Breast epithelium (tissue), 4 donors: ENCODE measurements around the gene ROR1. TPM values are rescaled to one million over a fixed set of nuclear protein-coding genes. Genes with fewer than 3 reads are reported as not detected.
A peak's percentile ranks its signal among the peaks of the same experiment; 100 is the strongest.

Experiments used
- DNase-seq, 2 donors: peaks; one replicate each; pipeline ENCODE4 v3.0.0-alpha.2; 2019; ENCODE audit warnings: low spot score in 2 of 2
- H3K27ac ChIP-seq, 2 donors: fragments of 200-600 bp; sonication (generic) in 1 of 2; one replicate each; pipeline ENCODE4 v1.5.1; 2016 to 2019; ENCODE audit warnings: mild to moderate bottlenecking in 1 of 2
- H3K27me3 ChIP-seq, 2 donors: fragments of 200-600 bp; sonication (generic) in 1 of 2; one replicate each; pipeline versions ENCODE4 v1.5.1 to v1.6.0; 2017 to 2019; ENCODE audit warnings: control low read depth in 1 of 2, mild to moderate bottlenecking in 1 of 2
- H3K36me3 ChIP-seq: fragments of 200-600 bp; one replicate; pipeline ENCODE4 v1.5.1; 2019
- H3K4me1 ChIP-seq, 2 donors: fragments of 200-600 bp; sonication (generic); one replicate each; pipeline ENCODE4 v1.5.1; 2016 to 2019; ENCODE audit warnings: control low read depth in 1 of 2
- H3K4me3 ChIP-seq, 3 donors: fragments of 200-600 bp; sonication (generic); 1 replicate in 2 of 3; 2 replicates in 1 of 3; pipeline ENCODE4 v1.5.1; 2016 to 2019; ENCODE audit warnings: mild to moderate bottlenecking in 3 of 3, moderate library complexity in 2 of 3
- H3K9me3 ChIP-seq, 2 donors: fragments of 200-600 bp; sonication (generic) in 1 of 2; one replicate each; pipeline ENCODE4 v1.5.1; 2016 to 2019; ENCODE audit warnings: control low read depth in 1 of 2
- CTCF ChIP-seq, 3 donors: fragments of 450-650 bp; IDR thresholded peaks; one replicate each; pipeline ENCODE4 v1.5.1; 2016 to 2017; ENCODE audit warnings: antibody characterized with exemption in 3 of 3, mild to moderate bottlenecking in 3 of 3, moderate library complexity in 3 of 3
- POLR2A ChIP-seq: fragments of 450-650 bp; IDR thresholded peaks from one replicate; pipeline ENCODE4 v1.6.1; 2016; ENCODE audit warnings: antibody characterized with exemption, mild to moderate bottlenecking, moderate library complexity
- POLR2AphosphoS5 ChIP-seq, 3 donors: sonication (generic); formaldehyde crosslinking; IDR thresholded peaks; one replicate each; pipeline ENCODE4 v1.6.1; 2017; ENCODE audit warnings: antibody characterized with exemption in 3 of 3
- intact Hi-C: fragments of 100-400 bp; cut with DNase I; formaldehyde crosslinking; loops from one replicate; pipeline ENCODE4 v1.15.1; 2023; ENCODE audit warnings: low total_unique reads
- total RNA-seq, 3 donors: library from RNA; depleted of rRNA; stranded (reverse); fragments of >200 nt; gene quantifications; one replicate each; pipeline ENCODE4 v1.1.0, GENCODE V29; 2016

ROR1 gene
- total RNA-seq, 3 donors from 2014 or later = 5.9 to 11.6 (median 7.7) TPM

- Histone ChIP-seq H3K36me3 (no peaks in the 10 kb centered on the region), H3K4me1 (no peaks in the 10 kb centered on the region), H3K9me3 (no peaks in the 10 kb centered on the region), H3K27me3 (no peaks in the 10 kb centered on the region), H3K27ac (no peak overlapping the region), H3K4me3 (no peak overlapping the region)
- no peak for DNase-seq
- intact Hi-C loops = no loop called here
- TF ChIP-seq POLR2AphosphoS5 (IDR thresholded peaks at IDR 0.05) = no peak
- no peak for TF ChIP-seq CTCF (IDR thresholded peaks at IDR 0.05)
- no peak for TF ChIP-seq POLR2A
Observed at GRCh38 chr1:63968663-63969440, 195.0 kb downstream of the ROR1 start.

DNA sequence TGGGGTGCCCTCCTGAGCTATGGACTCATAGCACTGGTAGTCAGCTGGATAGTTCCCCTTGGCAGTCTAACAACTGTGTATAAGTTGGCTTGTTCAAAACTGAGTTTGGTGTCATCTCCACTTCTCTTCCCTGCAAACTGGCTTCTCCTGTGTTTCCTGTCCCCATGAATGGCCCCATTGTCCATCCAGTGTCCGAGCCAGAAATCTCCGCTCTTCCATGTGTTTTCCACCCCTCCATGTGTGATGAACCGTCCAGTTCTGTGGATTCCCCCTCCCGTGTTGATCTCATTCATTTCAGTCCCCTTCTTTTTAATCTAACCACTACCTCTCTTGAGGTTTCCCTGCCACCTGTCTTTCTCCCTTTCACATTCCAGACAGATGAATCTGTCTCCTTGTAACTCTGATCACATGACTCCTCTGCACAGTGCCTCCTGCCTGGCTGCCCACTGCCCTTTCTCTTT lies 195.7 kb downstream of the ROR1 start:
- Histone ChIP-seq H3K4me1 (no peaks in the 10 kb centered on the region), H3K9me3 (no peaks in the 10 kb centered on the region), H3K36me3 (no peaks in the 10 kb centered on the region), H3K4me3 (no peak overlapping the region), H3K27ac (no peak overlapping the region), H3K27me3 (no peaks in the 10 kb centered on the region)
- intact Hi-C loops = no loop called here
- DNase-seq = peak in 1 of 2 donors; percentile 40
- TF ChIP-seq POLR2AphosphoS5 (IDR thresholded peaks at IDR 0.05) (no peak), POLR2A (no peak), CTCF (IDR thresholded peaks at IDR 0.05) (no peak)

DNA sequence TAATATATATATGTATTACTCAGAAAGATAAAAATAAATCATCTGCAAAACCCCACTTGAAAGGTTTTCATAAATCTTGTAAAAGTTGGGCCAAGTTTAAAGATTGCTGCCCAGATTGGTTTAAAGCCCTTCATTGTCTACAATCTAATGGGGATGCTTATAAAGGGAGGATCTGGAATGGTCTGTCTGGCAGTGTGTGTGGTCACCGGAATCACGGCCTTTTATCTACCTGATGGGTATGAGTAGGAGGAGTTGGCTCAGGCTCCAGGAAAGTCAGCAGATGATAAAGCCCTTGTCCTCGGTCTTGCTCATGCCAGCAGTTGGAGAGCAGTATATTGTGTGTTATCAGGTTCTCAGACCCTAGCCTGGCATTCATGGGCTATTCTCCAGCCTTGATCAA lies 197.7 kb downstream of the ROR1 start:
- TF ChIP-seq POLR2A = no peak
- no peak for TF ChIP-seq POLR2AphosphoS5 (IDR thresholded peaks at IDR 0.05)
- no peak for TF ChIP-seq CTCF (IDR thresholded peaks at IDR 0.05)
- H3K27ac ChIP-seq = no peak overlapping the region
- no peaks in the 10 kb centered on the region for H3K36me3 ChIP-seq
- no peaks in the 10 kb centered on the region for H3K9me3 ChIP-seq
- H3K4me3 ChIP-seq = no peak overlapping the region
- no peak for DNase-seq
- no peaks in the 10 kb centered on the region for H3K27me3 ChIP-seq
- no peaks in the 10 kb centered on the region for H3K4me1 ChIP-seq
- intact Hi-C loops = no loop called here

DNA sequence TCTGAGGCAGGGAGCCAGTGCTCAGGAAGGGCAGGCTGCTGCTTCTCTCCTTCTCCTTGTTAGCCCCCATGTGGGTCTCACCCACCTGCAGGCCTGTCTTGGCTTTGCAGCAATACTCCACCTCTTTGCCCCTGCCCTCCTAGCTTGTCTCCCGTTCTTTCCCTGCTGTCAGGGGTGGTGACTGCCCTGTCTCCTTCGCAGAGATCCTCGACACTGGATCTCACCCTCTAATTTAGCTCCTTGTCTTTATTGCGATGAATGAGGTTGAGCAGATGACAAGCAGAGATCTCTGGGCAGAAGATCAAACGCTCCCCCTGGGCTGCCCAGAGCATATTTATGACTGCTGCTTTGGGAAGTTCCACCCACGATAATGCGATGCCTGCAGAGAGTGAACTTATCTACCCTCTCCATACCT lies 199.2 kb downstream of the ROR1 start:
- Histone ChIP-seq H3K27ac (no peak overlapping the region), H3K36me3 (no peaks in the 10 kb centered on the region), H3K9me3 (no peaks in the 10 kb centered on the region), H3K4me3 (no peak overlapping the region), H3K4me1 (no peaks in the 10 kb centered on the region), H3K27me3 (no peaks in the 10 kb centered on the region)
- no peak for DNase-seq
- intact Hi-C loops = no loop called here
- TF ChIP-seq CTCF (IDR thresholded peaks at IDR 0.05) (no peak), POLR2A (no peak), POLR2AphosphoS5 (IDR thresholded peaks at IDR 0.05) (no peak)

- TF ChIP-seq POLR2AphosphoS5 (IDR thresholded peaks at IDR 0.05) = no peak
- no peak for TF ChIP-seq CTCF (IDR thresholded peaks at IDR 0.05)
- TF ChIP-seq POLR2A = no peak
- H3K27me3 ChIP-seq = no peaks in the 10 kb centered on the region
- H3K4me3 ChIP-seq = no peak overlapping the region
- no peak for DNase-seq
- no peak overlapping the region for H3K27ac ChIP-seq
- H3K36me3 ChIP-seq = no peaks in the 10 kb centered on the region
- intact Hi-C loops = no loop called here
- H3K9me3 ChIP-seq = no peaks in the 10 kb centered on the region
- H3K4me1 ChIP-seq = no peaks in the 10 kb centered on the region
Observed at GRCh38 chr1:63974966-63975365, 201.1 kb downstream of the ROR1 start.
